HG03139 (cell line): ENCODE data around the gene BPIFB3.

Experiments
- ATAC-seq: cut with Tn5 transposase; IDR thresholded peaks from one replicate; pipeline ENCODE4 v1.9.1; 2021; ENCODE audit not compliant: unreplicated experiment

BPIFB3 gene

GRCh38 chr20:33015700-33016580 is 37.8 kb upstream of the BPIFB3 start:
- ATAC-seq = no peak

- no peak for ATAC-seq
Measured at GRCh38 chr20:33016581-33017109, 37.1 kb upstream of the BPIFB3 start.

GRCh38 chr20:33017542-33017941 is 36.2 kb upstream of the BPIFB3 start:
- ATAC-seq = no peak

- ATAC-seq = no peak
Measured at GRCh38 chr20:33018169-33018931, 35.4 kb upstream of the BPIFB3 start.

- ATAC-seq = no peak
Measured at GRCh38 chr20:33019465-33020277, 34.0 kb upstream of the BPIFB3 start.

- ATAC-seq = no peak
Measured at GRCh38 chr20:33020278-33021161, 33.2 kb upstream of the BPIFB3 start.

- no peak for ATAC-seq
Measured at GRCh38 chr20:33021879-33022278, 31.8 kb upstream of the BPIFB3 start.

- no peak for ATAC-seq
Measured at GRCh38 chr20:33022289-33022688, 31.4 kb upstream of the BPIFB3 start.

GRCh38 chr20:33022694-33023438 is 30.8 kb upstream of the BPIFB3 start:
- ATAC-seq = no peak

- no peak for ATAC-seq
Measured at GRCh38 chr20:33023439-33024242, 30.1 kb upstream of the BPIFB3 start.

GRCh38 chr20:33024243-33024560 is 29.5 kb upstream of the BPIFB3 start:
- ATAC-seq = no peak

- no peak for ATAC-seq
Measured at GRCh38 chr20:33024609-33025317, 28.9 kb upstream of the BPIFB3 start.

GRCh38 chr20:33025318-33025876 is 28.3 kb upstream of the BPIFB3 start:
- ATAC-seq = no peak

GRCh38 chr20:33026072-33026778 is 27.5 kb upstream of the BPIFB3 start:
- no peak for ATAC-seq

GRCh38 chr20:33026779-33027759 is 26.6 kb upstream of the BPIFB3 start:
- no peak for ATAC-seq
